GM18873 (cell line): ENCODE data around the gene SKIDA1.

ENCODE experiments used
- ATAC-seq: cut with Tn5 transposase; IDR thresholded peaks from one replicate; pipeline ENCODE4 v1.9.1; 2021; ENCODE audit warnings: mild to moderate bottlenecking, moderate library complexity, moderate number of reproducible peaks; ENCODE audit not compliant: unreplicated experiment, low FRiP score

The SKIDA1 gene

GRCh38 chr10:21517134-21518031 lies 8.1 kb downstream of the SKIDA1 start:
- ATAC-seq, result no peak

- ATAC-seq, result no peak
Observed at GRCh38 chr10:21516242-21517131, 9.0 kb downstream of the SKIDA1 start.

DNA sequence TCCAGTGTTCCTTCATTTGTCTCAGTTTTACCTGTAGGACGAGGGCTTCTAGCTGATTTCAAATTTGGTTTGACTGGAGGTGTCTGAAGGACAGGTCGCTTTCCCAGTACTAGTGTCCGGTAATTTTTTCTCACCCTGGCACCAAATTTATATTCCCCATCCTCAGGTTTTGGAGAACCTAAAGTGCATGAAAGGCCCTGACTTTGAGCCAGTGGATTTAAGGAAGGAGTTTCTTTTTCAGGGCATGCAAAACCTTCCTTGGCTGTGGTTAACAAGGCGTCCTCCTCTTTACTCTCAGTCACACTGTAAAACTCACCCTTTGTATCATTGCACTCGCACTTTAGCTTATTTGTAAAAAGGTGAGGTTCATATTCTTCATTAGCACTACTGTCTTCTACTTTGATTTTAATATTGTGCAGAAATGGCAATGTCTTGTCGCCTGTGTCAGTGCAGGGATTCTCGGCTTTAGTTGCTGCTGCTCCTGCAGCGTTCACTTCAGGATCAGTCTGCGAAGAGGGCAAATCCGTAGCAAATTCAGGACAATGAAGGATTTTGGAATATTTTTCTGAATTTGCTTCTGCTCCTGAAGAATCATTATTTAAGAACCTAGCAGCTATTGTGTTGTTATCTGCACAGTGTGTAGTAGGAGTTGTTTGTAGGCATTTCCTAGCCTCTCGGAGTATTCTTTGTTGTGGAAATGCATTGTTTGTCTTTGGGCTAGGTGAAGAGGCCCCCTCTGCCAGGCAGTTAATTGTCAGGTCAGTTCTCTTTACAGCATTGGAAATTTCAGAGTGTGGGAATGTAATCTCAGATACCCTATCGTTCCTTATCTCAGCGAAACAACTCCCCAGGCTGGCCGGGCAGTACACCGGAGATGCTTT lies 9.9 kb downstream of the SKIDA1 start:
- ATAC-seq, result no peak

DNA sequence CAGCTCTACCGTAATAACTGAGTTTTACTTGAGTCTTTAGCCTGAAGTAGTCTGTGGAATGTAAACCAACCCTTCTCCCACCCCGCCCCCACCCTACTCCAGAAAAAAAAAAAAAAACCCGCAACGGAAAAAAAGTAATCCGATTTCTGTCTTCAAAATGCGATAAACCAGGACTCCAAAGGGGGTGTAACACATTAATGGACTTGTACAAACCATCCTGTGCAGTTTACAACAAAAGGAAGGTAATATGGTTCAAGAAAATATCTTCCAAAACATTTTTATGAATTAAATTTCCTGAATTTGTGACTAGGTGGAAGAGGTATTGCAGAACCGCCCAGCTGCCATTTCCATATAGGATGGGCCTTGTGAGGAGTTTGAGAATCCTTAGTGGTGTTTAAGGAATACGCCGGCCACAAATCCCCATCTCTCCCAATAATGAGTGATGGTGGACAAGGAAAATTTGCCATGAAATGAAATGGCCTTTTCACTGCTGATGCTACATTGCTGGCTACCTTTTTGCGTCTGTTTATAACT lies 10.6 kb downstream of the SKIDA1 start:
- no peak for ATAC-seq

DNA sequence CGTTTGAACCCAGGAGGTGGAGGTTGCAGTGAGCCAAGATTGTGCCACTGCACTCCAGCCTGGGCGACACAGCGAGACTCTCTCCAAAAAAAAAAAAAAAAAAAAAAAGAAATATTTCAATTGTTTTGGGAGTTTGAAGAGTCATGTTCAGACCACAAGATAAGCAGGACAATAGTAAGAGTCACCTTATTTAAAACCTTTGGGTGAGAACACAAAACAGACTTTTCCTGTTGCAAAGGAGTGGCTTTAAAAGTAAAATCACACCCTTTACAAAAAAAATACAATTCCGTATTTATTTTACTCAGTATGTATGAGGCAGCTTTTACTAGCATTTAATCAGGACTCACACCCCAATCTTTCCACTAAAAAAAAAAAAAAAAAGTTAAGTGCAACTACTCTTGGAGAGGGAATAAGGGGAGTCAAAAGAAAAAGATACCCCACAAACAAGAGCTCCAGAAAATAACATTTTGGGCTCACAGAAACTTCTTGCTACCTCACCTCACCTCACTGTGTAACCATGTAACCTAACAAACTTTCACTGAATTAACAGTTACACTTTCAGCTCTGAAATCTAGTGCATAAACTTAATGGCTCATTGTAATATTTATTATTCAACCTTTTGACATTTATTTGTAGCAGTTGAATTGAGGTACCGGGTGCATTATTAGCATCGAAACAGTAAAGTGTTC lies 11.2 kb downstream of the SKIDA1 start:
- ATAC-seq, result no peak

DNA sequence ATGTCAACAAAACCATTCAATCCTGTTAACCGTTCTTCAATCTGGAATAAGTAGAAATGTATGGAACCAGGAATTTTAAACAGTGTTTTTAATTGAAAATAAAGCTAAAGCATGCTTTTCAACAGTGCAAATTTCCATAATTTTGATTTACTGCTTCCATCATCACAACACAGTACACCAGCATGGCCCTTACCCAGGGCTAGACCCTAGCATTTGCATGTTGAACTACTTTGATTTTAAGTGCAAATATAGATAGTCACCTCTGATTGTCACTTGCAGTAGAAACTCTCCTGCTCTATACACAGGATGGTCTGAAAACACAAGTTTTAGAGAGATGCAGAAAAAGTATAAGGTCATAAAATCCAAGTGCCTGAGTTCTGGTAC lies 12.1 kb downstream of the SKIDA1 start:
- no peak for ATAC-seq

GRCh38 chr10:21512573-21513404 lies 12.7 kb downstream of the SKIDA1 start:
- no peak for ATAC-seq

DNA sequence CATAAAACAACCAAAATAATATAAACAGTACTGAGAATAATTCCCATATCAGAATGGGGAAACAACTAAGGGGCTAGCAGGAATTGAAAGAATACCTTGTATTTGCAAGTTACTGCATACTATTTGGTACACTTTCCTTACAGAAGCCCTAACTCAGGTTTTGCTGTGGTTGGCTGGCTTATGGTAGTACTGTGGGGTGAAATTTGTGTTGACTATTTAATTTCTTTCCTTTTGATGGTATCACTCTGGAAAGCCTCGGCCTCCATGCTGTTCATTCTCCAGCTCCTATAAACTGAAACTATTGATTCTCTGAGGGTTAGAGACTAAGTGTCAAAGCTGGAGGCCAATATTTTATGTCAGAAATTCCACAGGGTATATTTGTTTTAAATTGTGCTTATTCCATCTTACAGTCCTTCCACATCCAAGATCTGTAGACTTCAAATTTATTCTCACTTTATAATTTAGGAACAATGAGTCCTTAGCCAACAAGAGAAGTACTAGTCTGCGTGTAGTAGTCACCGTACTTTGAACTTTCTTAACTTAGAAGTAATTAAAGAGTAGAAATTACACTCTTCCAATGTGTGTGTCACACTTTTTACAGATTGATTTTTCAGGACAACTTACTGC lies 13.4 kb downstream of the SKIDA1 start:
- ATAC-seq, result no peak

GRCh38 chr10:21511095-21511570 lies 14.3 kb downstream of the SKIDA1 start:
- ATAC-seq, result no peak

DNA sequence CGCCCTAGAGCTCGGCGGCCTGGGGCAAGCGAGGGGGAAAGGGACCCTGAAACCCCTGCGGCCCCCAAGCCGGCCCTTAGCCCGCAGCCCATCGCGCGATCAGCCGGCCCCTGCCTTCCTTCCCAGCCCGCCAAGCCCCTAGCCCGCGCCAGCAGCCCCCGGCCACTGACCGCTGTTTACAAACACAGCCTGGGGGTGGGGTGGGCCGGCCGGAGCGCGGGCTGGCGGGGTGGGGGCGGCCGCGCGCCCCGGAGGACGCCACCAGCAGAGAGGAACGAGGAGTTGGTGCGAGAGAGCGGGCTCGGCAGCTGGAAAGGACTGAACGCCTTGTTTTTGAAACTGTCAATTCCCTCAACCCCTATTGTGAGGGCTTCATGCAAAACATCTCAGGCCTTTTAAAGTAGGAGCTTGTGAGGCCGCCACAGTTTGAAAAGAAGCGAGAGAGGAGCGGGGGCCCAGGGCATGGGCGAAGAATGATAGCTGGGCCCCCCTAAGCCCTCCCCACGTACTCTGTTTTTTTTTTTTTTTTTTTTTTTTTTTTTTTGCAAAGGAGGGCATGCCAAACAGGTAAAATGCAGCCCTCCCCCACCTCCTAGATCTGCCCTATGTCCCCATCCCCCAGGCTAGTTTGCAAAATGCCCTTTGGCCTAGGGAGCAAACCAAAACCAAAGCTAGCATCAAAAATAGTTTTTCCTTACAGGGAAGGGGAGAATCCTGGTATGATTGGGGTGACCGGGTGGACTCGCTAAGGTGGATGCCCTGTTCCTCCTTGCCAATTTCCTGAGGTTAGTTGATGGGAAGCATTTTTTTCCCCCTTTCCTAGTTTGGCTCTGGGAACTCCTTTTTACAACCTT lies 15.0 kb downstream of the SKIDA1 start:
- no peak for ATAC-seq

- no peak for ATAC-seq
Observed at GRCh38 chr10:21509341-21510240, 15.9 kb downstream of the SKIDA1 start.

DNA sequence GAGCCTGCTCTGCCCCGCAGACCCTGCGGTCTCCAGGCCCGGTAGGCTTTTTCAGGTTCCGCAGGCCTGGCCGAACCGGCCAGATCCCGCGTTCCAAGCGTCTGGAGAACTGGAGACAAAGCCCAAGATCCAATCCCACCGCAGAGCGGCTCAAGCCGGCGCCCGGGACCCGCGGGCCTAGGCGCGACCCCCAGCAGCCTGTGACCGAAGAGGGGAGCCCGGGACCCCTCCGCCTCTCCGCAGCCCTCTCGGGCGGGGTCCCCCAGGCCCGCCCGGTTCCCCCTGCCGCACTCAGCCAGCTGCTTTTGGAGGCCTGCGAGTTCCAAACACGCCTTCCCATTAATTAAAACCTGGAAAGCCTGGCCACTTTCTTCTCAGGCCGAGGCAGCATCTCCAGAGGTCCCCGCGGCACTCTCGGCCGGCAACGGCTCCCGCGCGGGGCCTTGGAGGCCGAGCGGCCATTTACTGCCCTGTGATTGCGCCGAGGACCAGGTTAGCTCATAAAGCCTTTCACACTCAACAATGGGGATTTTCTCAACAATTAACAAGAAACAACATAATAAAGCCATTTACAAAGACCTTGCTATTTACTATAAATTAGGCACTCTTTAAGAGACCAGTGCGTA lies 16.7 kb downstream of the SKIDA1 start:
- no peak for ATAC-seq

DNA sequence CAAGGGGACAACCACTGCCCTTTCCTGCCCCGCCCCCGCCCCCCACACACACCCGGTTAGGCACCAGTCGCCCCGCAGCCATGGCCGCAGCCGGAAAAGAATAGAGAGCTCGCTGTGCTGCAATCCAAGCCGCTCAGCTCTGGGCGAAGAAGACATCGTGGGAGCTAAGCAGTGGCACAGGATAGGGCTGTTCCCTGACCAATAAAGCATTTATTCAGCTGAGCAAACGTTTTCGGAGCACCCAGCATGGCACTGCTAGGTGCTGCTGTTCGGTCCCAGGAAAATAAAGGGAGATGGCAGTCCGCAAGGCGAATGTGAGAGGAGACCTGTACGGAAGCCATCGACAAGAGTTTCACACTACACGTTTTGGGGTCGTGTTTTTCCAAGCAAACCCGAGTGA lies 18.3 kb downstream of the SKIDA1 start:
- ATAC-seq, result no peak

DNA sequence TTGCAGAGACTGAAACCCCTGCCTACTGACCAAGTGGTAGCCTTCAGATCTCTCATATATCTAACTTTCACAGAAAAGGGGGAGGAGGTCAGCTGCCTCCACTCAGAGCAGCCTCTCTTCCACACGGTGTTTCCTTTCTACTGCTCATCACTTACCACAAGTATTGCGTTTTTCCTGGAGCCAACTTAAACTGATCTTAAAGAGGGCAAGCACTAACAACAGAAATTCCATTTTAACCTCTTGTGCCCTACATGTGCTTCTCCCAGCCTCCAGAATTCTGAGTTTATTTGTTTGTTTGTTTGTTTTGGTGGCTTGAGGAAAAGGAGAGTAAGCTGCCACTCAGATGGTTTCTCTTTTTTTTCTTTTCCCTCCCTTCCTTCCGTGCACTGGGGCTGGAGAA lies 19.1 kb downstream of the SKIDA1 start:
- ATAC-seq, result no peak

DNA sequence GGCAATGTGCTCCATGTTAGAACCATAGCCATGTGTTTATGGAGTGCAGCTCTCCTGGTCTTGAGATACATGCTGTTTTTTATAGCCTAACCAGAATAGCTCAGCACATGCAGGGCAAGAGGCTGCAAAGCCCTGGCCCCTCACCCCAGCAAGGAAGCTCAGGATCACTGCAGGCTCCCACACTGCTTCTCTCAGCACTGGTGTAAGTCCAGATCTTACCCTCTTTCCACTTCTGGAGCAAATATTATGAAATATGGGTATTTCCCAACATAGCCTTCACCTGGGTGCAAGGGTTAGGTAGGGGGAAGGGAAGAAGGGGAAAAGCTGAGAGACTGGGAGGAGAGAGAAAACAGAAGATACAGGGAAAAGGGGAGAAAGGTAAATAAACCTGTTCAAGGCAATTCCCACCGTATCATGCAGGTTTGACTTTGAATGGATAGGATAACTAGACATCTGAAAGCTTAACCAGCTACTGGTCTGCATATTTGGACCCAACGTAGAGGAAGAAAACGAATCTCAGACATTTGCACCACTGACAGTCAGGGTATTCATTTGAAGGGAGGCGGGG lies 19.7 kb downstream of the SKIDA1 start:
- ATAC-seq, result no peak

DNA sequence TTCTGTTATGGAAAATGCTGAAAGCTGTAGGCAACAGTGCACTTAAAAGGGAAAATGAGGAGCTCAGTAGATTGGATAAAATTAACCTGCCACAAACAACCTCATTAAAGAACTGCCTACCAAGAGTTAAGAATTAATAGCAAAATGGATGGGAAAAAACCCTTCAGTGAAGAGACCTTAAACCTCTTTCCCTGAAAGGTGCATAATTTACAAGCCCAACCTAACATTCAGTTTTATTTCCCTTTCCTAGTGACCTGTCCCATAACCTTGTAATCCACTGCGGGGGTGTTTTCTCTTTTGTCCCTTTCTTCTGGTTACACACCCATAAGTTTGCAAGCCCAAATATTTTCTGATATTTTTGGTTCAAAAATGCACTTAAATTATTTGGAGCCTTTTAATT lies 21.9 kb downstream of the SKIDA1 start:
- ATAC-seq, result no peak
